CD4-positive, alpha-beta T cell treated with Interleukin-17A for 1 hour (primary cell): ENCODE measurements around the gene SOD1.

Experiments
- DNase-seq: peaks from one replicate; pipeline ENCODE4 v3.0.0-alpha.2; 2020

The SOD1 gene

DNA sequence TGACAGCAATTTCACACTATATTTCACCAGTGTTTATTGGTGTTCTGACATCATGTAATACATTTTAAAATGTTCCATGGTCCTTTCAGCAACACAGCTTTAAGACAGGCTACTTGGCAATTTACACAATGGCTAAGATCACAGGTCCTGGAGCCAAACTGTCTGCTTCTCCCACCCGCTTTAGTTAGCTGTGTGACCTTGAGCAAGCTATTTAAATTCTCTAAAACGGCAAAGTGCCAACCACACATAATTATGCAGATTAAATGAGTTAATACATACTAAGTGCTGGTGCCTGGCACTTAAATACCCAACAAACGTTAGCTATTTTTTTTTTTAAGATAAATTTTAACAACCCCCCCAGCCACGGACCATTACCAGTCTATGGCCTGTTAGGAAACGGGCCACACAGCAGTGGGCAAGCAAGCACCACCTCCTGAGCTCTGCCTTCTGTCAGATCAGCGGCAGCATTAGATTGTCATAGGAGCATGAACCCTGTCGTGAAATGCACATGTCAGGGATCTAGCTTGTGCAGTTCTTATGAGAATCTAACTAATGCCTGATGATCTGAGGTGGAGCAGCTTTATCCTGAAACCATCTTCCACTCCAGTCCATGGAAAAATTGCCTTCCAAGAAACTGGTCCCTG lies 26.9 kb downstream of the SOD1 start:
- no peak for DNase-seq

GRCh38 chr21:31687108-31687507 lies 27.6 kb downstream of the SOD1 start:
- no peak for DNase-seq

GRCh38 chr21:31688603-31689368 lies 29.3 kb downstream of the SOD1 start:
- DNase-seq = no peak

DNA sequence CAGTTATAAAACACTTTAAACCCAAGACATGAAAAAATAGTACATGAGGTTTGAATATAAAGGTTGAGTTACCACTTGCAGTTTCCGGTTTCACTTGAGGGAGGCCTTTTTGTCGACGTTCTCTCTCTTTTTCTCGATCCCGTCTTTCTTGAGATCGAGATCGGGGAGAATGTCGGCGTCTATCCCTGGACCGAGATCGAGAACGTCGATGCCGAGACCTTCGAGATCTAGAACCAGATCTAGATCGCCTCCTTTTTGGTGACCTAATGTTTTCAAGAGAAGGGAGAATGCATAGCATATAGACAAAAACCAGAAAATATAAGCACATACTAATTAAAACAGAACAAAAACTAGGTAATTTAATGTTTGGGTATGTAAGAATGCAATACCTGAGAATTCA lies 33.7 kb downstream of the SOD1 start:
- no peak for DNase-seq

DNA sequence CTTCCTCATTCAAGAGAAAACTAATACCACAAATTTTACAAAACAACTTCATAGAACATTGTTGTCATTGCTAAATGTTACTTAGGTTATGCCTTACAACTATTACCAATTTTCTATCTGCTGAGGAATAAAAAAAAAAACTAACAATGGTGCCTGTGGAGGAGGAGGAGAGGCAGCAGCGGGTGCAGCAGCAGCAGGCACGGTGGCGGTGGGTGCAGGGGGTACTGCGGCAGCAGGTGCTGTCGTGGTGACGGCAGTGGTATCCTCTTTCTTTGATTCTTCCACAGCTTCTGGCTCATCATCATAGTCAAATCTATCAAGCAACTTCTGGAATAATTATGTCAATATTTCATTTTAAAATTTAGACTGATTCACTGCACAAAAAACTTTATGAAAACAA lies 36.9 kb downstream of the SOD1 start:
- DNase-seq = no peak

- DNase-seq = no peak
Measured at GRCh38 chr21:31698461-31698860, 39.0 kb downstream of the SOD1 start.

GRCh38 chr21:31700040-31700439 lies 40.5 kb downstream of the SOD1 start:
- DNase-seq = no peak

- DNase-seq = no peak
Measured at GRCh38 chr21:31706562-31706961, 47.1 kb downstream of the SOD1 start.

GRCh38 chr21:31707499-31707898 lies 48.0 kb downstream of the SOD1 start:
- DNase-seq = no peak

DNA sequence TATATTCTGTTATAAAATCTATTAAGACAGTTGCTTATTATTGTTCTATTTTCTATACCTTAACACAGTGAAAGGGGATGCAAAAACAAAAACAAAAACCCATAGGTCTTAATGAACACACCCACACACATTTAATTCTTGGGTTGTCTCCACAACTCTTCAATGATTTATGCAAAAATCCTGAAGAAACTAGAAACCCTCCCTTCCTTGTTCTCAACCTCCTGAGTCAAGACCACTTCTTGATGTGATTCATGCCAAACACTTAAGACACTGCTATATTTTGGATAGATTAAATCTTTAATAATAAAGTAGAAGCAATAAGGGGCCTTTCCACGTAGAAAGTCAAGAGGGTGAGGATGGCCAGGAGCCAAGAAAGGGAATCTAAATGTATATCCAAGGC lies 49.0 kb downstream of the SOD1 start:
- no peak for DNase-seq

DNA sequence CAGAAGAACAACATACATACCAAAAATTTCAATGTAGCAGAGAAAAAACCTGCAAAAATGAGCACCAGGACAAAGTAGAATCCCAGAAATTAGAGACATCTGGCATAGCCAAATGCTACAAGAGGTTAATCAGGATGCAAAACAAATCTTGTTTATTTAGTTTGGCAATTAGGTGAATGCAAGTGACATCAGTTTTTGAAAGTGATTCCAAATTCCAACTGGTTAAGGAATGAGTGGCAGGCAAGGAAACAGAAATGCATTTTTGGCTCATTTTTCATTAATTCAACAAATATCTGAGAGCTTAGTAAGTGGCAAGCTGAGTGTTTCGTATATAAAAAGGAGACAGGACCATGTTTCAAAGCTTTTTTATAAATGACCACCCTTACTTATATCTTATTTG lies 51.1 kb downstream of the SOD1 start:
- no peak for DNase-seq

GRCh38 chr21:31711326-31711725 lies 51.8 kb downstream of the SOD1 start:
- no peak for DNase-seq

GRCh38 chr21:31711745-31712285 lies 52.3 kb downstream of the SOD1 start:
- no peak for DNase-seq

GRCh38 chr21:31713115-31713514 lies 53.6 kb downstream of the SOD1 start:
- no peak for DNase-seq

DNA sequence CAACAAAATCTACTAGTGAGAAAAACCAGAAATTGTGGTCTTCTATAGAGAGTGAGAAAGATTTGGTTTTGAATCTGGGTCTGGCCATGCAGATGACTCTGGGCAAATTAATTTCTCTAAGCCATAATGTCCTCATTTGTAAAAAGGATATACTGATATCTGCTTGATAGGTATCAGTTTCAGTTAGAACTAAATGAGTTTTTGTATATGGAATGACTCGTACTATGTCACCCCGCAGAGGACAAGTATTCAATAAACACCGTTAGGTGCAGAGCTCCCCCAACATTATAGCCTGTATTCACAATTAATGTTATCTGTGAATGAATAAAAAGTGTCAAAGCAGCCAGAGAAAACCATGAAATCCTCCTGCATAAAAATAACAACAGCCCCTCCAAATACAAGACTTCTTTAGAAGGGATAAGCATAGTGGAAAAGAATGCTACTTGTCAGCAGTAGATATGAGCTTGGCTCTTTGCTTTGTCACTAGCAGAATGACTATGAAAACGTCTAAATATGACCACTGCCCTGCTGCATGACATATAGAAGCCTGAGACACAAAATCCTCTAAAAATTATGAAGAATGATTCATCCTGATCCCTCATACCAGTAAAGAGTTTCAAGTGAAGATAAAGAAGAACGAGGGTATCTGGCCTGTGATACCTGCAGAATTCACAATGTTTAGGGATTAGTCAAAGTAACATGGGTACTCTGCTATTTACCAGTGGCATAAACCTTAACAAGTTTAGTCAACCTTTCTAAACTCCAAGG lies 54.7 kb downstream of the SOD1 start:
- DNase-seq = no peak

- DNase-seq = no peak
Measured at GRCh38 chr21:31714741-31715365, 55.4 kb downstream of the SOD1 start.

GRCh38 chr21:31716106-31716505 lies 56.6 kb downstream of the SOD1 start:
- no peak for DNase-seq
